Frontal cortex (tissue), 4 donors: ENCODE results near the gene CLCA2. TPM values are rescaled to one million over a fixed set of nuclear protein-coding genes. Genes with fewer than 3 reads are reported as not detected.

Experiments
- DNase-seq, 2 donors: peaks; one replicate each; pipeline ENCODE4 v3.0.0; 2012; ENCODE audit warnings: low spot score in 2 of 2
- FAIRE-seq: peaks from 2 replicates; lab custom pipeline; 2012; peaks lifted over from hg19 to GRCh38; lab: Jason Lieb, UNC
- total RNA-seq: library from RNA; depleted of rRNA; stranded (reverse); fragments of >200 nt; gene quantifications from one replicate; pipeline ENCODE4 v1.2.3, GENCODE V29; 2014
- donor health status: control.
- donor health status: control.
- donor health status: control.

CLCA2 gene
- not detected for total RNA-seq

DNA sequence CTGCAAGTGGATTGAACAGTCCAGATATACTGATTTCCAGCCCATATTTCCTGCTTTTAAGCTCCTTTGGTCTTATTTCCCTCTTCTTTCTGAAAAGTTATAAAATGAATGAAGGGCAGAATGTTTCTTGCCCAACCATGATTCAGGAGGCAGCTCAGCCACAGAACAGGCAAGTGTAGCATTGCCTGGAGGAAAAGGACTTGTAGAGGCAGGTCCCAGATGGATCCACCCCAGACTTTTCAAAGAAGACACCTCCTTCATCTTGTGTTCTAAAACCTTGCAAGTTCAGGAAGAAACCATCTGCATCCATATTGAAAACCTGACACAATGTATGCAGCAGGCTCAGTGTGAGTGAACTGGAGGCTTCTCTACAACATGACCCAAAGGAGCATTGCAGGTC lies at the start of gene CLCA2:
Gene CLCA2 (plus strand): TSS at position 299 of the 400 bp plus-strand sequence. CDS start 77 bp downstream, at position 376.
- FAIRE-seq (no peak), DNase-seq (no peak)

DNA sequence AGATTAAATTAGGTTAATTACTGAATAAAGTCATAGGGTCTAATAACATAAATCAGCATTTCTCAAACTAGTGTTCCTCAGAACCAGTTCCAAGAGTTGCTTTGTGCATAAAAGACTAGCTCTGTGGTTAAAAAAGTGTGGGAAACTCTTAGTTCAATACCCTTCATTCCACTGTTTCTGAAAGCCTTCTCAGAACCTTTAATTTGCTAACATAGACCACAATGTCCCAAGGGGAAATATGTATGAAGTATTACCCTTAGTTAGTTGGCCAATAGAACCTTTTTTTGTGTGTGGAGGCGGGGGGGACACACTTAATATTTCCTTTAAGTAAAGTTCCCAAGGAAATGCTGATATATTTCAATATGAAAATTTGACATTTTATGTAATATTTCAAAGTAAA lies 48.3 kb upstream of the CLCA2 start:
- DNase-seq (no peak), FAIRE-seq (no peak)

DNA sequence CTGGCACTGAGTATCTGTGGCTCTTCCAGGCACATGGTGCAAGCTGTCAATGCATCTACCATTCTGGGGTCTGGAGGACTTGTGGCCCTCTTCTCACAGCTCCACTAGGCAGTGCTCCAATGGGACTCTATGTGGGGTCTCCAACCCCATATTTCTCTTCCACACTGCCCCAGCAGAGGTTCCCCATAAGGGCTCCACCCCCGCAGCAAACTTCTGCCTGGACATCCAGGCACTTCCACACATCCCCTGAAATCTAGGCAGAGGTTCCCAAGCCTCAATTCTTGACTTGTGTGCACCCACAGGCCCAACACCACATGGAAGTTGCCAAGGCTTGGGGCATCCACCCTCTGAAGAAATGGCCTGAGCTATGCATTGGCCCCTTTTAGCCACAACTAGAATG lies 46.6 kb upstream of the CLCA2 start:
- FAIRE-seq, result no peak
- no peak for DNase-seq

DNA sequence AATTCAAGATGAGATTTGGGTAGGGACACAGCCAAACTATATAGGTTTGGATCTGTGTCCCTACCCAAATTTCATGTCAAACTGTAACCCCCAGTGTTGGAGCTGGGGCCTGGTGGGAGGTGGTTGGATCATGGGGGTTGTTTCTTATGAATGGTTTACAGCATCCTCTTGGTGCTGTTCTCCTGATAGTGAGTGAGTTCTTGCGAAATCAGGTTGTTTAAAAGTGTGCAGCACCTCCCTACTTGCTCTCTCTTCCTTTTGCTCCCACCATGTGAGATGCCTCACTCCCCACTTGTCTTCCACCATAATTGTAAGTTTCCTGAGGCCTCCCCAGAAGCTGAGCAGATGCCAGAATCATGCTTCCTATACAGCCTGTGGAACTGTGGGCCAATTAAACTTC lies 45.2 kb upstream of the CLCA2 start:
- FAIRE-seq (no peak), DNase-seq (no peak)

DNA sequence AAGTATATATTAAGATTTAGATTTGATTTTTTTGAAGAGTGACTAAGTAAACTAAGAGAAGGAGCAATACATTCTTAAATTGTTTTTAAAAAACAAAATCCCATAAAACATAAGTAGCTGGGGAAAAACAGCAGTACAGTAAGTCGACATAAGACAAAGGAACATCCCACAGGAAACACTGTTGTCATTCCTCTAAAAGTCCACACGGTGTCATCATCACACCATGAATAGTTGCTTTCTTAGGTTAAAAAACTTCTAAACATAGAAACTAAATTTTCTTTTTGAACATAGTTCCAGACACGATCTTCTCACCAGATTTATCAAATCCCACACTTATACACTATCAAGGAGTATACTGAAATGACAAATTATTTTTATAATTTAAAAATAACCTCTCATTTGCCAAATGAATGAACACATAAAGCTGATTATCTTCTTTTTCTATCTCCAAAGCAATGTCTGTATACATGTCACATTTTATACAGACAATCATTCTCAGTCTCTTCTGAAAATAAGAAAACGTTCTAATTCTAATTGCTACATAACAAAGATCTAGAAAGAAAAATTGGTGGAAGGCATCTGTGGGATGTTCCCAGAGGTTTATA lies 43.6 kb upstream of the CLCA2 start:
- FAIRE-seq (peak; percentile 99), DNase-seq (peak; percentile 34 to 47)

DNA sequence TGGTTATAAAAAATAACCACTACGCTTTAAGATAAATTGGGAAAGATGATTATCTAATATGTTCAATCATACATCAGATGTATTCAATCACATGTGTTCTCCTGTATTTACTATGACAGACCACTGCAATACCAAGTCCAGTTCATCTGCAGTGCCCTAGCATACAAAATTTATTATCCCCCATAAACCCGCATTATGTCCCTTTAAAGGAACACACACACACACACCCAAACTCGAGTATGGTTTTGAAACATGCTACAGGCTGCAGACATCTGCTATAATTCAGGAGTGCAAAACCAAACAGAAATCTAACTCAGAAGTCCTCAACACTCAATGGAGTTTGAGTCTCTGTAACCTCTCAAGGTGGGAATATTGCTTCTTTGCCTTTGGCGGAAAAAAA lies 42.7 kb upstream of the CLCA2 start:
- no peak for FAIRE-seq
- DNase-seq, result no peak

- DNase-seq (no peak), FAIRE-seq (no peak)
Observed at GRCh38 chr1:86382878-86383277, 41.1 kb upstream of the CLCA2 start.

DNA sequence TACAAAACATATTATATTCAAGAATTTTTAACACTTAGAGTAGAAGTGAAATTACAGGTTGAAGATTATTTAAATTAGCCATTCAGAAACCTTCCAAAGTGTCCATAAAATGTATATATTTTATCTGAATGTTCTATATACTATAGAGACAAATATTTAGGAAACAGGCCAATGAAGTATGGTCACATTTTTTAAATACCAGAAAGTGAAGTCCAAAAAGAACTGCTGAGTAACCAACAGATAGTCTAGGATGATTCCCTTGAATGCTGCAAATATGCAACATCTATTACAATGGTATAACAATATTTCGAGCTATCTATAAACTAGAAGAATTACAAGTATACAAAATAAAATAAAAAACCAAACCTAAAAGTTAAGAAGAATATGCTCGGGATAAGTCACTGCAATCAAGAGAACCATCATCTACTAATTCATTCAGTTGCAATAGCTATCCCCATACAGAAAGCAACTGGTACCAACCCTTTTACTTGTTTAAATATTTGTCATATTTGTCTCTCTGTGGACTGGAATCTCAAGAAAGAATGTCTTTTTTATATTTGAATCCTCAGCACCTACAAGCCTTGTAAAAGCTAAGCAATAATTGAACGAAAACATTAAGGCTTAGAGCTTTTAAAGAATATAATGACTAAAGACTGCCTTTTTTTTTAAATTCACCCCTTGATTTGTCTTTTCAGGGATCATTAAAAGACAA lies 35.9 kb upstream of the CLCA2 start:
- DNase-seq (no peak), FAIRE-seq (no peak)

DNA sequence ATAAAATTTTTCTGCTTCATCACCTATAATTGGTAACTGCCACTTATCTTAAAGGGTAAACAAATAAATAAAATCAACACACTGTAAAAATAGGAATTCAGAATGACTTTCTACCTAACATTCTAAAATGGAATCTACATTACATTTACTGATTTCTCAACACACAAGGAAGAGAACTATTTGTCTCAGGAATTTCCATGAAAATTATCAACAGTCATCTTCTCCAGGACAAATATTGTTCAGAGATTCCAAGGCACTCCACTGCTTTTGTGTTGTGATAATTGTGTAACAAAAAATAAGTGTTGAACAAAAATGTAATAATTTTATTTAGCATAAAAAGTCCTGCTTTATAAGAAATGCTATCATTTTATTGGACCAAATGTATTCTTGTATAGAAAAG lies 35.2 kb upstream of the CLCA2 start:
- no peak for FAIRE-seq
- no peak for DNase-seq

DNA sequence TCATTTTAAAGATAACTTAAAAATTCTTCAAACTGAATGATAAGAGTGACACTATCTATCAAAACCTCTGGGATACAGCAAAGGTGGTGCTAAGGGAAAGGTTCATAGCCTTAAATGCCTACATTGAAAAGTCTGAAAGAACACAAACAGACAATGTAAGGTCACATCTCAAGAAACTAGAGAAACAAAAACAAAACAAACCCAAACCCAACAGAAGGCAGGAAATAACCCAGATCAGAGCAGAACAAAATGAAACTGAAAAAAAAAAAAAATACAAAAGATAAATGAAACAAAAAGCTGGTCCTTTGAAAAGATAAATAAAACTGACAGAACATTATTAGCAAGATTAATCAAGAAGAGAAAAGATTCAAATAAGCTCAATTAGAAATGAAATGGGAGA lies 34.7 kb upstream of the CLCA2 start:
- FAIRE-seq (no peak), DNase-seq (no peak)

GRCh38 chr1:86394416-86394815 lies 29.6 kb upstream of the CLCA2 start:
- DNase-seq (no peak), FAIRE-seq (no peak)

DNA sequence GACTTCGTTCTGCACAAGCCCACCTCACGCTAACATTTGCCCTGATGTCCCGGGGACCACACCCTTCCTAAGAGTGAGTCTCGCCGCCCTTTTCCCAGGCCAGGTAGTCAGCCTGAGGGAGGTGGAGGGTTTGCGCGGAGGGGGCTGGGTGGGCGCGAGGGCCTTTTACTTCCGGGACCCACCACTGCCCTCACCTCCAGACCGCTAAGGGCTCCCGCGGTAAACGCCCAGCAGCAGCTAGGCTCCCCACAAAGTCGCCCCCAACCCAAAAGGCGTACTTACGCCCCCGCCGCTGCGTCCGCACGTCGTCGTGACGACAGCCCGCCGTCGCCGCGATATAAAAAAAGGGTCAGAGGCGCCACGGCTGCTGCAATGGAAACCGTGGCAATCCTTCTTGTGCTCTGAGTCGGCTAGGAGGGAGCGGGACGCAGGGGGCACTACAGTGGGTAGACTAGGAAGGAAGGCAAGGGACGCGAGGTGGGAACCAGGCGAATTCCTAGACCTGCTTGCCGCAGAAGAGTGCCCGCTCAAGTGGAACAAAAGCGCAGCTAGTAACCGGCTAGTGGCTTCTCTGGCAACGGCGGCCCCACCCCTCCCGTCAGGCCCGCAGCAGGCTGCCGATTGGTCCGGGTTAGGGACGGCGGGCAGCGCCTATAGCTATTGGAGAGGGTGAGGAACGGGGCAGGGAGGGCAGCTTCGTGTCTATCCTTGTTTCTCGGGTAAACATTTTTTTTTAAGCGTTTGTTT lies 28.0 kb upstream of the CLCA2 start, which contains the start of gene ODF2L:
Gene ODF2L (minus strand): TSS at position 573 of the 747 bp plus-strand sequence. CDS start 9,296 bp downstream, outside the sequence.
- FAIRE-seq (no peak), DNase-seq (peak; percentile 51 to 70)

GRCh38 chr1:86396498-86396890 lies 27.5 kb upstream of the CLCA2 start:
- DNase-seq (no peak), FAIRE-seq (no peak)

- FAIRE-seq (no peak), DNase-seq (no peak)
Observed at GRCh38 chr1:86409416-86410021, 14.5 kb upstream of the CLCA2 start.

DNA sequence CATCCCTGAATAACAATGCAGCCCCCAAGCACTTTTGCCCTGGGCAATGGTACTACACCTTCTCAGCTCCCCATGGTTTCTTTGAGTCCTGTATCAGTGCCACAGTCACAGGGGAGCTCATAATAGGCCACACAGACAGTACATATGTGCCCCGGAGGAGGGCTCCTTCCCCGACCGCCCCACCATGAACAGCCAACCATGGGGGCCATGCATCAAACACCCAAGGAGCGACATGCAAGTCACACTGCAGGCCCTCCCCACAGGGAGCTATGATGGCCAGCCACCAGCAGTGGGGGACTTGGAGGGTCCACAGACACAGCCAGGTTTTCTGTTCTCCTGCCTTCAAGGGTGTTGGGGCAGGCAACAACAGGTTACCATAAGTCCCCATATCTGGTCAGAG lies 13.1 kb upstream of the CLCA2 start:
- FAIRE-seq, result no peak
- DNase-seq, result no peak

- FAIRE-seq (no peak), DNase-seq (no peak)
Observed at GRCh38 chr1:86416343-86416742, 7.6 kb upstream of the CLCA2 start.

GRCh38 chr1:86419277-86419903 lies 4.6 kb upstream of the CLCA2 start:
- FAIRE-seq, result no peak
- DNase-seq, result peak in 1 of 2 donors; percentile 12

DNA sequence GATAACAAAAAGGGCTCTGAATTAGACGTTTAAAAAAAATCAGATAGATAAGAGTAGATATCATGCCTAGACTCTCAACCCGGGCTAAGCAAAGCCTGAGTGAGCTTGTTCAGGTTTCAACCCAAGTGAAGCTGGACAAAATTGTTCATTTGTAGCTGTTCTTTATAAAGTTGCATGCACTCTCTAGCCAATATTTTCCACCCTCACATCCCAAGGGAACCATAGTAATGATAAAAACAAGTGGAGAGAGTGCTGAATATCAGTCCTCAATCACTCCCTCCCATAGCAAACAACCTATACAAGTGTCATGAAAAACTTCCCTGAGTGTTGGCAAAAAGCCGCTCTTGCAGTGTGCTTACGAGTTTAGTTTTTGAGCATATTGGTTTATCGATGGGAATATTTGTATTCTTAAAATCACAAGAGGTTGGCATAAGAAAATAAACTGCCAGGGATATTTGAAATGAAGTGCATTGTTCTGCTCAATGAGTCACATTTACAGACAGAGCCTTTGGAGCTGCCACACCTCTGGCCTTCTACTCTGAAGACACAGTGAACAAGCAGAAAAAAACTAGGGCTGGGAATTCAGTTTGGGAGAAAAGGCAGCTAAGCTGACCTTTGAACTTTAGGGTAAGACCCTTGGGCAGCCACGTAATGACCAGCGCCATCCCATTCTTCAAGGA lies 2.2 kb upstream of the CLCA2 start:
- DNase-seq (no peak), FAIRE-seq (no peak)

- DNase-seq, result no peak
- no peak for FAIRE-seq
Observed at GRCh38 chr1:86423473-86423872, 498 bp upstream of the CLCA2 start.
